ENCODE measurements around the gene RPL29. TPM values are rescaled to one million over a fixed set of nuclear protein-coding genes. Genes with fewer than 3 reads are reported as not detected.

The RPL29 gene
- total and polyA plus RNA-seq, 2 of the 13 experiments (the other 11 are each of a cell fraction or from before 2014, with no cell fraction given): 1,348 to 2,263 TPM

DNA sequence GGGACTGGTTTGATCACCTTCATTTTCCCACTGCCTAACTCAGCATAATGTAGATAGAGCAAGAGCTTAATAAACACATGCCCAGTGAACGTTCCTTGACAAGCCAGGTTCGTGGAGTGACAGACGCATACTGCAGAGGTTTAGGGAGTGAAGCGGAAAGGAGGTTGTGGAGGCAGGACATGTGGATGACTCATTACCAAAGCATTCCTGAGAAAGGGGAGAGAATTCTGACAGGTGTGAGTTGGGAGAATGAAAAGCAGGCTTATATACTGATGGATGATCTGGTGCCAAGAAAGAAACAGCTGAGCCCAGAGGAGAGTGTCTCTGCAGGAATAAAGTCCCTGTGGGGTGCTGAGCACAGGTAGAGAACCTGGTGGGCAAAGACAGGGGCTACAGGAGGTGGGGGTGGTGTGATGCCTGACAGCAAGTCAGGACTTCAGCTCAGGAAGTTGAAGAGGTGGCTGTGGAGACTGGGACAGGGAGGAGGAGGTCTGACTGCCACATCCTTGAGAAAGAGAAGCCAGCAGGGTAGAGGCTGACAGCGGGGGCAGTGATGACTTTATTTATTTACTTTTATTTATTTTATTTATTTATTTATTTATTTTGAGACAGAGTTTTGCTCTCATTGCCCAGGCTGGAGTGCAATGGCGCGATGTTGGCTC, 2.4 kb upstream of the RPL29 start (continued):
- TF ChIP-seq JUNB (CRISPR knock-in tag; IDR thresholded peaks at IDR 0.05; ENCODE audit: borderline replicate concordance) (peak; percentile 64; the same call in 1 of the 2 replicates), FOSL1 (CRISPR knock-in tag; IDR thresholded peaks at IDR 0.05; ENCODE audit: borderline replicate concordance) (peak; percentile 65; the same call in 1 of the 2 replicates), ELF3 (CRISPR knock-in tag; IDR thresholded peaks at IDR 0.05) (no peak), IKZF4 (CRISPR knock-in tag; IDR thresholded peaks at IDR 0.05; ENCODE audit: borderline replicate concordance, low read depth, not compliant biosample characterization) (no peak), LCORL (IDR thresholded peaks at IDR 0.05) (no peak), LCORL (CRISPR knock-in tag; IDR thresholded peaks at IDR 0.05) (0 out of 2 replicates have a peak, but pooled peaks have one; percentile 23)
- TF ChIP-seq, protein P1, sequence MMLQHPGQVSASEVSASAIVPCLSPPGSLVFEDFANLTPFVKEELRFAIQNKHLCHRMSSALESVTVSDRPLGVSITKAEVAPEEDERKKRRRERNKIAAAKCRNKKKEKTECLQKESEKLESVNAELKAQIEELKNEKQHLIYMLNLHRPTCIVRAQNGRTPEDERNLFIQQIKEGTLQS (CRISPR knock-in tag; IDR thresholded peaks at IDR 0.05): peak; percentile 86
- TF ChIP-seq, protein P2, sequence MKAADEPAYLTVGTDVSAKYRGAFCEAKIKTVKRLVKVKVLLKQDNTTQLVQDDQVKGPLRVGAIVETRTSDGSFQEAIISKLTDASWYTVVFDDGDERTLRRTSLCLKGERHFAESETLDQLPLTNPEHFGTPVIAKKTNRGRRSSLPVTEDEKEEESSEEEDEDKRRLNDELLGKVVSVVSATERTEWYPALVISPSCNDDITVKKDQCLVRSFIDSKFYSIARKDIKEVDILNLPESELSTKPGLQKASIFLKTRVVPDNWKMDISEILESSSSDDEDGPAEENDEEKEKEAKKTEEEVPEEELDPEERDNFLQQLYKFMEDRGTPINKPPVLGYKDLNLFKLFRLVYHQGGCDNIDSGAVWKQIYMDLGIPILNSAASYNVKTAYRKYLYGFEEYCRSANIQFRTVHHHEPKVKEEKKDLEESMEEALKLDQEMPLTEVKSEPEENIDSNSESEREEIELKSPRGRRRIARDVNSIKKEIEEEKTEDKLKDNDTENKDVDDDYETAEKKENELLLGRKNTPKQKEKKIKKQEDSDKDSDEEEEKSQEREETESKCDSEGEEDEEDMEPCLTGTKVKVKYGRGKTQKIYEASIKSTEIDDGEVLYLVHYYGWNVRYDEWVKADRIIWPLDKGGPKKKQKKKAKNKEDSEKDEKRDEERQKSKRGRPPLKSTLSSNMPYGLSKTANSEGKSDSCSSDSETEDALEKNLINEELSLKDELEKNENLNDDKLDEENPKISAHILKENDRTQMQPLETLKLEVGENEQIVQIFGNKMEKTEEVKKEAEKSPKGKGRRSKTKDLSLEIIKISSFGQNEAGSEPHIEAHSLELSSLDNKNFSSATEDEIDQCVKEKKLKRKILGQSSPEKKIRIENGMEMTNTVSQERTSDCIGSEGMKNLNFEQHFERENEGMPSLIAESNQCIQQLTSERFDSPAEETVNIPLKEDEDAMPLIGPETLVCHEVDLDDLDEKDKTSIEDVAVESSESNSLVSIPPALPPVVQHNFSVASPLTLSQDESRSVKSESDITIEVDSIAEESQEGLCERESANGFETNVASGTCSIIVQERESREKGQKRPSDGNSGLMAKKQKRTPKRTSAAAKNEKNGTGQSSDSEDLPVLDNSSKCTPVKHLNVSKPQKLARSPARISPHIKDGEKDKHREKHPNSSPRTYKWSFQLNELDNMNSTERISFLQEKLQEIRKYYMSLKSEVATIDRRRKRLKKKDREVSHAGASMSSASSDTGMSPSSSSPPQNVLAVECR (CRISPR knock-in tag; IDR thresholded peaks at IDR 0.05; ENCODE audit: borderline replicate concordance): 0 out of 2 replicates have a peak, but pooled peaks have one; percentile 17

Measured in HepG2 (cell line).